WTC11 (cell line): ENCODE data around the gene TLE7. TPM values are rescaled to one million over a fixed set of nuclear protein-coding genes. Genes with fewer than 3 reads are reported as not detected.

ENCODE experiments used
- ATAC-seq: fragments of 200-7000 bp; cut with Tn5 transposase; 2 replicates; pipeline ENCODE4 v1.10.0; 2021; ENCODE audit warnings: mild to moderate bottlenecking, moderate library complexity
- CTCF ChIA-PET: fragments of 300-600 bp; sonication (Branson Sonifier 250); formaldehyde crosslinking; loops from one replicate; lab custom pipeline; 2021; ENCODE audit warnings: antibody characterized with exemption; lab: Charles Lee
- POLR2A ChIA-PET: fragments of 350-600 bp; sonication (Branson Sonifier 250); formaldehyde crosslinking; loops from one replicate; lab custom pipeline; 2021; ENCODE audit warnings: antibody characterized with exemption; lab: Charles Lee
- DNase-seq: peaks from one replicate; pipeline ENCODE4 v3.0.0; 2021; ENCODE audit warnings: low spot score
- H3K27ac Mint-ChIP-seq: 2 replicates; pipeline ENCODE4 v1.8.0; 2021; ENCODE audit warnings: mixed read lengths
- H3K27me3 Mint-ChIP-seq: 2 replicates; pipeline ENCODE4 v1.8.0; 2021; ENCODE audit warnings: low read depth, mild to moderate bottlenecking, moderate library complexity, mixed read lengths
- H3K36me3 Mint-ChIP-seq: 2 replicates; pipeline ENCODE4 v1.8.0; 2021; ENCODE audit warnings: mixed read lengths
- H3K4me1 Mint-ChIP-seq: 2 replicates; pipeline ENCODE4 v1.8.0; 2022; ENCODE audit warnings: mixed read lengths
- H3K4me3 Mint-ChIP-seq: 2 replicates; pipeline ENCODE4 v1.8.0; 2021; ENCODE audit warnings: mild to moderate bottlenecking, moderate library complexity, mixed read lengths
- H3K9me3 Mint-ChIP-seq: 2 replicates; pipeline ENCODE4 v1.8.0; 2021; ENCODE audit warnings: mixed read lengths
- ATF1 ChIP-seq: sonication (generic); formaldehyde crosslinking; IDR thresholded peaks from 2 replicates; pipeline ENCODE4 v1.8.1; 2023; ENCODE audit warnings: mild to moderate bottlenecking, moderate library complexity, missing genetic modification reagents
- EMX1 ChIP-seq: fragments of 250-450 bp; sonication (Bioruptor Pico); IDR thresholded peaks from 2 replicates; pipeline ENCODE4 v1.8.0; 2021; ENCODE audit warnings: mild to moderate bottlenecking
- ETV6 ChIP-seq: sonication (generic); formaldehyde crosslinking; IDR thresholded peaks from 2 replicates; pipeline ENCODE4 v1.8.1; 2022; ENCODE audit warnings: mild to moderate bottlenecking, missing genetic modification reagents
- NFATC4 ChIP-seq: fragments of 250-450 bp; sonication (Bioruptor Pico); IDR thresholded peaks from 2 replicates; pipeline ENCODE4 v1.9.0; 2021; ENCODE audit warnings: mild to moderate bottlenecking
- NR3C1 ChIP-seq: sonication (generic); formaldehyde crosslinking; conservative IDR thresholded peaks from 2 replicates; pipeline ENCODE4 v1.8.1; 2023; ENCODE audit warnings: low read depth, mild to moderate bottlenecking, missing genetic modification reagents
- RELA ChIP-seq: sonication (generic); formaldehyde crosslinking; IDR thresholded peaks from 2 replicates; pipeline ENCODE4 v1.8.1; 2022; ENCODE audit warnings: missing genetic modification reagents, mild to moderate bottlenecking, borderline replicate concordance
- TEAD4 ChIP-seq: sonication (generic); formaldehyde crosslinking; IDR thresholded peaks from 2 replicates; pipeline ENCODE4 v1.8.0; 2022; ENCODE audit warnings: mild to moderate bottlenecking, missing genetic modification reagents
- ZNF232 ChIP-seq: sonication (generic); formaldehyde crosslinking; IDR thresholded peaks from 2 replicates; pipeline ENCODE4 v1.8.0; 2022; ENCODE audit warnings: mild to moderate bottlenecking, missing genetic modification reagents
- ZNF317 ChIP-seq: sonication (generic); formaldehyde crosslinking; IDR thresholded peaks from 2 replicates; pipeline ENCODE4 v1.8.1; 2023; ENCODE audit warnings: low read depth, mild to moderate bottlenecking, moderate library complexity, missing genetic modification reagents, borderline replicate concordance
- ZNF396 ChIP-seq: fragments of 250-450 bp; sonication (Bioruptor Pico); IDR thresholded peaks from 2 replicates; pipeline ENCODE4 v1.8.0; 2021; ENCODE audit warnings: mild to moderate bottlenecking, moderate library complexity, borderline replicate concordance
- ZNF671 ChIP-seq: fragments of 250-450 bp; sonication (Bioruptor Pico); IDR thresholded peaks from 2 replicates; pipeline ENCODE4 v1.8.0; 2021; ENCODE audit warnings: mild to moderate bottlenecking
- total RNA-seq: library from RNA; stranded (reverse); gene quantifications from 3 replicates; pipeline ENCODE4 v1.2.3, GENCODE V29; 2021
- TF ChIP-seq, protein P1 (sequence below): sonication (generic); formaldehyde crosslinking; IDR thresholded peaks from 2 replicates; pipeline ENCODE4 v1.8.1; 2022; ENCODE audit warnings: missing genetic modification reagents, borderline replicate concordance
- TF ChIP-seq, protein P2 (sequence below): sonication (generic); formaldehyde crosslinking; IDR thresholded peaks from 2 replicates; pipeline ENCODE4 v1.8.1; 2023; ENCODE audit warnings: mild to moderate bottlenecking, moderate library complexity, missing genetic modification reagents
- TF ChIP-seq, protein P3 (sequence below): sonication (generic); formaldehyde crosslinking; IDR thresholded peaks from 2 replicates; pipeline ENCODE4 v1.8.0; 2022; ENCODE audit warnings: mild to moderate bottlenecking, missing genetic modification reagents
- TF ChIP-seq, protein P4 (sequence below): fragments of 250-450 bp; sonication (Bioruptor Pico); IDR thresholded peaks from 2 replicates; pipeline ENCODE4 v2.1.2; 2022; ENCODE audit warnings: mild to moderate bottlenecking, moderate library complexity

Gene TLE7
- total RNA-seq, 1 experiment from 2014 or later = 0.55 TPM

DNA sequence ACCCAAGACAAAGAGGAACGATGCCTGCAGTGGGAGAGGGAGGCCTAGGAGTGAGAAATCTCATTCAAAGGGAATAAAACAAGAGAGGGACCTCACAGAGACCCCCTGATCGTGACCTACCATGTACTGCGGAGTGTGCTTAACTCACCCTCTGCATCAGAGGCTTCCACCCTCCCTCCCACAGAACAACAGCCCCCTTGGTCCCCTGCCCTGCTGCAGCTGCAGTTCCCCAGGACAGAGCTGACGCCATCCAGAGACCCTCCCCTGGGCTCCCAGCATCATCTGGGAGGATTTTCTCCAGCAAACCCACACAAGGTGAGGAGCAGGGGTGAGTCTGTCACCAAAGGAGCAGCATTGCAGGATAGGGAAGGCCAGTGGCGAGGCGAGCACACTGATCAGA lies 39.8 kb downstream of the TLE7 start:
- H3K27me3 Mint-ChIP-seq = peaks cover 7% of the 10 kb centered on the region
- H3K4me3 Mint-ChIP-seq = no peak overlapping the region
- H3K4me1 Mint-ChIP-seq = peaks cover 31% of the 10 kb centered on the region
- DNase-seq (no peak), ATAC-seq (peak; percentile 73)
- TF ChIP-seq NFATC4 (CRISPR knock-in tag) = no peak
- CTCF ChIA-PET = interaction anchor here (0.6 to 3.4 kb wide), 2 partner anchors 10 to 130 kb away, joined by 3 to 27 read pairs; no protein-coding TSS in a partner anchor
- peaks cover 12% of the 10 kb centered on the region for H3K9me3 Mint-ChIP-seq
- H3K36me3 Mint-ChIP-seq = peaks cover 9% of the 10 kb centered on the region
- no peak overlapping the region; the same call in 1 of the 2 replicates for H3K27ac Mint-ChIP-seq
- POLR2A ChIA-PET = no interaction called here

DNA sequence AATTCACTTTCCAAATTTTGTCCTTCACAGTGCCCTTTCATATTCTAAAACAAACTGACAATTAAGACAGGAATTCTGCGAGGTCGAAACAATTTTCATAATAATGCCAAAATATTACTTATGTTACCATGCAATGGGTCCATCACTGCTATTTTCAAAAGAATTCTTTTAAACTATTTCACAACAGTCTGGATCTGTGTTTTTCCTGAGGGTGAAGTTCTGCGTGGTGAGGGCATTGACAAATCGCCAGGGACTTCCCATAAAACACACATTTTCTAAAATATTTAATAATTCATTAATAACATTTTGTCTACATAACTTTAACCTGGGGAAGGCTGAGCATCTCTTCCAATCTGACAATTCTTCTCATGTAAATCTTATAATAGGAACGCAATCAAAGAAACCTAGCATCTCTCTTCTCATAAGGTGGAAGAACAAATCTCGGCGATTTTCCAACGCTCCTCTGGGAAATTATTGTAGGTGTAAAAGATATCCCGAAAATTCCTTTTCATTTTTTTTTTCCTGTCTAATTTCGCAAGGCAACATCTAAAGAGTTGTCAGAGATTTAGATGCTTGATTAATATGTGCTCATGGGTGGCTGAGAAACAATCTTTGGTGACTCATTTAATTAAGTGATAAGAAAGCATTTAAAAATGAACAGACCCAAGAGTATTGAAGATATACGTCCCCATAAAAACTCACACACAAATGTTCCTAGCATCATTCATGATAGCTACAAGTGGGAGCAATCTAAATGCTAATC lies 41.9 kb downstream of the TLE7 start:
- no peak for DNase-seq
- ATAC-seq = no peak
- Mint-ChIP-seq H3K27me3 (peaks cover 7% of the 10 kb centered on the region), H3K4me3 (no peak overlapping the region), H3K4me1 (peaks cover 42% of the 10 kb centered on the region), H3K27ac (no peak overlapping the region), H3K36me3 (peaks cover 9% of the 10 kb centered on the region), H3K9me3 (peaks cover 10% of the 10 kb centered on the region)
- CTCF ChIA-PET = interaction anchor here (1.6 to 3.4 kb wide), 2 partner anchors 12 kb away, joined by 6 to 27 read pairs; no protein-coding TSS in a partner anchor
- TF ChIP-seq RELA (CRISPR knock-in tag) = no peak
- no peak for TF ChIP-seq ATF1 (CRISPR knock-in tag)
- TF ChIP-seq ZNF232 = no peak
- no peak for TF ChIP-seq ZNF671 (CRISPR knock-in tag)
- no peak for TF ChIP-seq EMX1 (CRISPR knock-in tag)
- no peak for TF ChIP-seq ZNF317
- TF ChIP-seq, protein P1, sequence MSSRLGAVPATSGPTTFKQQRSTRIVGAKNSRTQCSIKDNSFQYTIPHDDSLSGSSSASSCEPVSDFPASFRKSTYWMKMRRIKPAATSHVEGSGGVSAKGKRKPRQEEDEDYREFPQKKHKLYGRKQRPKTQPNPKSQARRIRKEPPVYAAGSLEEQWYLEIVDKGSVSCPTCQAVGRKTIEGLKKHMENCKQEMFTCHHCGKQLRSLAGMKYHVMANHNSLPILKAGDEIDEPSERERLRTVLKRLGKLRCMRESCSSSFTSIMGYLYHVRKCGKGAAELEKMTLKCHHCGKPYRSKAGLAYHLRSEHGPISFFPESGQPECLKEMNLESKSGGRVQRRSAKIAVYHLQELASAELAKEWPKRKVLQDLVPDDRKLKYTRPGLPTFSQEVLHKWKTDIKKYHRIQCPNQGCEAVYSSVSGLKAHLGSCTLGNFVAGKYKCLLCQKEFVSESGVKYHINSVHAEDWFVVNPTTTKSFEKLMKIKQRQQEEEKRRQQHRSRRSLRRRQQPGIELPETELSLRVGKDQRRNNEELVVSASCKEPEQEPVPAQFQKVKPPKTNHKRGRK (CRISPR knock-in tag) = no peak
- TF ChIP-seq ZNF396 = no peak
- POLR2A ChIA-PET = interaction anchor here (0.6 to 0.7 kb wide), 2 partner anchors 168 to 179 kb away, joined by 3 read pairs; no protein-coding TSS in a partner anchor

DNA sequence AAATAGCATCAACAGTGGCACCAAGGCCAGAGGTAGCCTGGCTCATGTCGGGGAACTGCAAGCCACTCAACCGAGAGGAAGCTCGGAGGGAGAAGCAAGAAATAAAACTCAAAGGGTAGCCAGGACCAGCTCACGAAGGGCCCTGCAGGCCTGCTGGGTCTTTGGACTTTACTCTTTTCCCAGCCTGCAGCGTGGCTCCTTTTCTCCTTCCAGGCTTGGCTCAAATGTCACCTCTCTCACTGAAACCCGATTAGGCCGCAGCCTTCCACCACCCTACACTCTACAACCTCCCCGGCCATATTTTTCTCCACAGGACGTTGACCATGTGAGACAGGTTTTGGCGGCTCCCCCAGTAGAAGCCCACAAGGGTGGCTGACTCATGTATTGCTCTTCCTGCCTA lies 45.3 kb downstream of the TLE7 start:
- Mint-ChIP-seq H3K27me3 (no peaks in the 10 kb centered on the region; the same call in 1 of the 2 replicates), H3K9me3 (no peaks in the 10 kb centered on the region; the same call in 1 of the 2 replicates), H3K4me1 (peaks cover 37% of the 10 kb centered on the region), H3K36me3 (no peaks in the 10 kb centered on the region), H3K27ac (no peak overlapping the region), H3K4me3 (no peak overlapping the region)
- ChIA-PET CTCF (interaction anchor here (1.0 kb wide), 1 partner anchor 85 kb away, joined by 3 read pairs; no protein-coding TSS in a partner anchor), POLR2A (no interaction called here)
- TF ChIP-seq ZNF232 (no peak), TEAD4 (CRISPR knock-in tag) (no peak), ATF1 (CRISPR knock-in tag) (no peak), NR3C1 (CRISPR knock-in tag) (no peak), ETV6 (CRISPR knock-in tag) (no peak)
- TF ChIP-seq, protein P2, sequence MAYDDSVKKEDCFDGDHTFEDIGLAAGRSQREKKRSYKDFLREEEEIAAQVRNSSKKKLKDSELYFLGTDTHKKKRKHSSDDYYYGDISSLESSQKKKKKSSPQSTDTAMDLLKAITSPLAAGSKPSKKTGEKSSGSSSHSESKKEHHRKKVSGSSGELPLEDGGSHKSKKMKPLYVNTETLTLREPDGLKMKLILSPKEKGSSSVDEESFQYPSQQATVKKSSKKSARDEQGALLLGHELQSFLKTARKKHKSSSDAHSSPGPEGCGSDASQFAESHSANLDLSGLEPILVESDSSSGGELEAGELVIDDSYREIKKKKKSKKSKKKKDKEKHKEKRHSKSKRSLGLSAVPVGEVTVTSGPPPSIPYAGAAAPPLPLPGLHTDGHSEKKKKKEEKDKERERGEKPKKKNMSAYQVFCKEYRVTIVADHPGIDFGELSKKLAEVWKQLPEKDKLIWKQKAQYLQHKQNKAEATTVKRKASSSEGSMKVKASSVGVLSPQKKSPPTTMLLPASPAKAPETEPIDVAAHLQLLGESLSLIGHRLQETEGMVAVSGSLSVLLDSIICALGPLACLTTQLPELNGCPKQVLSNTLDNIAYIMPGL (CRISPR knock-in tag) = no peak
- TF ChIP-seq, protein P3, sequence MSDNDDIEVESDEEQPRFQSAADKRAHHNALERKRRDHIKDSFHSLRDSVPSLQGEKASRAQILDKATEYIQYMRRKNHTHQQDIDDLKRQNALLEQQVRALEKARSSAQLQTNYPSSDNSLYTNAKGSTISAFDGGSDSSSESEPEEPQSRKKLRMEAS (CRISPR knock-in tag) = no peak
- TF ChIP-seq, protein P4, sequence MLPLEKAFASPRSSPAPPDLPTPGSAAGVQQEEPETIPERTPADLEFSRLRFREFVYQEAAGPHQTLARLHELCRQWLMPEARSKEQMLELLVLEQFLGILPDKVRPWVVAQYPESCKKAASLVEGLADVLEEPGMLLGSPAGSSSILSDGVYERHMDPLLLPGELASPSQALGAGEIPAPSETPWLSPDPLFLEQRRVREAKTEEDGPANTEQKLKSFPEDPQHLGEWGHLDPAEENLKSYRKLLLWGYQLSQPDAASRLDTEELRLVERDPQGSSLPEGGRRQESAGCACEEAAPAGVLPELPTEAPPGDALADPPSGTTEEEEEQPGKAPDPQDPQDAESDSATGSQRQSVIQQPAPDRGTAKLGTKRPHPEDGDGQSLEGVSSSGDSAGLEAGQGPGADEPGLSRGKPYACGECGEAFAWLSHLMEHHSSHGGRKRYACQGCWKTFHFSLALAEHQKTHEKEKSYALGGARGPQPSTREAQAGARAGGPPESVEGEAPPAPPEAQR (CRISPR knock-in tag) = no peak
- ATAC-seq (no peak), DNase-seq (no peak)
